Upper lobe of left lung (tissue), 6 donors: Measurements from ENCODE around the gene GPC5. TPM values are rescaled to one million over a fixed set of nuclear protein-coding genes. Genes with fewer than 3 reads are reported as not detected.

ENCODE experiments used
- ATAC-seq, 2 donors: fragments of 200-7000 bp; cut with Tn5 transposase; one replicate each; pipeline ENCODE4 v1.9.1; 2022; ENCODE audit warnings: mild to moderate bottlenecking in 2 of 2, moderate library complexity in 2 of 2; ENCODE audit not compliant: low FRiP score in 2 of 2
- DNase-seq, 2 donors: peaks; one replicate each; pipeline ENCODE4 v3.0.0-alpha.2; 2019 to 2020
- H3K27ac ChIP-seq, 4 donors: fragments of 200-600 bp; sonication (generic); one replicate each; pipeline ENCODE4 v1.5.1; 2016 to 2019
- H3K27me3 ChIP-seq, 4 donors: fragments of 200-600 bp; sonication (generic); one replicate each; pipeline ENCODE4 v1.5.1; 2017 to 2019
- H3K36me3 ChIP-seq, 4 donors: fragments of 200-600 bp; sonication (generic); one replicate each; pipeline ENCODE4 v1.5.1; 2016 to 2019
- H3K4me1 ChIP-seq, 4 donors: fragments of 200-600 bp; sonication (generic); one replicate each; pipeline ENCODE4 v1.5.1; 2018 to 2019
- H3K4me3 ChIP-seq, 4 donors: fragments of 200-600 bp; sonication (generic); one replicate each; pipeline ENCODE4 v1.5.1; 2017 to 2019; ENCODE audit warnings: mild to moderate bottlenecking in 2 of 4, moderate library complexity in 1 of 4
- H3K9me3 ChIP-seq, 4 donors: fragments of 200-600 bp; sonication (generic); one replicate each; pipeline ENCODE4 v1.5.1; 2018 to 2019
- EP300 ChIP-seq, 4 donors: sonication (generic); formaldehyde crosslinking; IDR thresholded peaks; one replicate each; pipeline ENCODE4 v1.5.1; 2017; ENCODE audit warnings: antibody characterized with exemption in 4 of 4, control low read depth in 2 of 4
- POLR2A ChIP-seq, 4 donors: fragments of 450-650 bp; IDR thresholded peaks; one replicate each; pipeline ENCODE4 v1.5.1; 2016 to 2017; ENCODE audit warnings: antibody characterized with exemption in 4 of 4, mild to moderate bottlenecking in 2 of 4
- POLR2AphosphoS5 ChIP-seq, 2 donors: sonication (generic); formaldehyde crosslinking; IDR thresholded peaks; one replicate each; pipeline ENCODE4 v1.5.1; 2017; ENCODE audit warnings: antibody characterized with exemption in 2 of 2
- WGBS, 2 donors: methylation state at CpG; one replicate each; pipeline ENCODE4 v1.1.5; 2017 to 2018; 5-methylcytosine and 5-hydroxymethylcytosine counted together
- total RNA-seq, 6 donors: library from RNA; depleted of rRNA in 4 of 6; stranded (reverse); fragments of >200 nt in 4 of 6; gene quantifications; one replicate each; pipeline versions ENCODE4 v1.1.0 to v1.2.1, GENCODE V29; 2016 to 2021
- TF ChIP-seq, protein P1 (sequence below), 6 experiments: fragments of 450-650 bp in 4 of 6; fragments of 200-600 bp in 2 of 6; sonication (generic) in 2 of 6; IDR thresholded peaks; one replicate each; pipeline ENCODE4 v1.5.1; 2016 to 2019; ENCODE audit warnings: antibody characterized with exemption in 6 of 6
- donor health status: DM: no; HTN: no; CAD: no; lungs with moderate emphysema.
- donor health status: DM: no; HTN: yes; CAD: no; lungs with severe emphysema.

The GPC5 gene
- total RNA-seq, 6 donors from 2014 or later: 7.6 to 51.4 (median 12.8) TPM

- peak overlapping the region in 3 of 4 donors; percentile 26 to 49 (median 42) for H3K4me3 ChIP-seq
- TF ChIP-seq, protein P1, sequence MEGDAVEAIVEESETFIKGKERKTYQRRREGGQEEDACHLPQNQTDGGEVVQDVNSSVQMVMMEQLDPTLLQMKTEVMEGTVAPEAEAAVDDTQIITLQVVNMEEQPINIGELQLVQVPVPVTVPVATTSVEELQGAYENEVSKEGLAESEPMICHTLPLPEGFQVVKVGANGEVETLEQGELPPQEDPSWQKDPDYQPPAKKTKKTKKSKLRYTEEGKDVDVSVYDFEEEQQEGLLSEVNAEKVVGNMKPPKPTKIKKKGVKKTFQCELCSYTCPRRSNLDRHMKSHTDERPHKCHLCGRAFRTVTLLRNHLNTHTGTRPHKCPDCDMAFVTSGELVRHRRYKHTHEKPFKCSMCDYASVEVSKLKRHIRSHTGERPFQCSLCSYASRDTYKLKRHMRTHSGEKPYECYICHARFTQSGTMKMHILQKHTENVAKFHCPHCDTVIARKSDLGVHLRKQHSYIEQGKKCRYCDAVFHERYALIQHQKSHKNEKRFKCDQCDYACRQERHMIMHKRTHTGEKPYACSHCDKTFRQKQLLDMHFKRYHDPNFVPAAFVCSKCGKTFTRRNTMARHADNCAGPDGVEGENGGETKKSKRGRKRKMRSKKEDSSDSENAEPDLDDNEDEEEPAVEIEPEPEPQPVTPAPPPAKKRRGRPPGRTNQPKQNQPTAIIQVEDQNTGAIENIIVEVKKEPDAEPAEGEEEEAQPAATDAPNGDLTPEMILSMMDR (IDR thresholded peaks at IDR 0.05): no peak
- TF ChIP-seq EP300 (IDR thresholded peaks at IDR 0.05): no peak
- no peak for TF ChIP-seq POLR2AphosphoS5 (IDR thresholded peaks at IDR 0.05)
- no peak for TF ChIP-seq POLR2A (IDR thresholded peaks at IDR 0.05)
- DNase-seq (no peak), ATAC-seq (peak in 1 of 2 donors; percentile 70)
- 29 to 31% methylated on average over 4 of the region's 4 CpGs for WGBS, 2 donors
- H3K27ac ChIP-seq: peak overlapping the region in 3 of 4 donors; percentile 50 to 63 (median 60)
- no peaks in the 10 kb centered on the region for H3K9me3 ChIP-seq
- H3K27me3 ChIP-seq: no peaks in the 10 kb centered on the region
- H3K4me1 ChIP-seq: no peaks in the 10 kb centered on the region
- H3K36me3 ChIP-seq: no peaks in the 10 kb centered on the region
These were observed 1407.8 kb downstream of the GPC5 start for GRCh38 chr13:92806215-92806614.

- Histone ChIP-seq H3K4me1 (no peaks in the 10 kb centered on the region), H3K9me3 (no peaks in the 10 kb centered on the region), H3K4me3 (no peak overlapping the region), H3K27me3 (no peaks in the 10 kb centered on the region), H3K27ac (no peak overlapping the region), H3K36me3 (no peaks in the 10 kb centered on the region)
- 41 to 53% methylated on average over 3 of the region's 3 CpGs for WGBS, 2 donors
- ATAC-seq (peak in 1 of 2 donors; percentile 19), DNase-seq (no peak)
- TF ChIP-seq POLR2A (IDR thresholded peaks at IDR 0.05) (no peak), EP300 (IDR thresholded peaks at IDR 0.05) (no peak), POLR2AphosphoS5 (IDR thresholded peaks at IDR 0.05) (no peak)
- TF ChIP-seq, protein P1 (IDR thresholded peaks at IDR 0.05): no peak
These were observed 1408.9 kb downstream of the GPC5 start for GRCh38 chr13:92807353-92807752.

- Histone ChIP-seq H3K9me3 (no peaks in the 10 kb centered on the region), H3K4me1 (no peaks in the 10 kb centered on the region), H3K27ac (no peak overlapping the region), H3K27me3 (no peaks in the 10 kb centered on the region), H3K4me3 (no peak overlapping the region), H3K36me3 (no peaks in the 10 kb centered on the region)
- ATAC-seq (no peak), DNase-seq (no peak)
- 66 to 76% methylated on average over 2 of the region's 2 CpGs for WGBS, 2 donors
- TF ChIP-seq EP300 (IDR thresholded peaks at IDR 0.05): no peak
- TF ChIP-seq POLR2AphosphoS5 (IDR thresholded peaks at IDR 0.05): no peak
- TF ChIP-seq, protein P1 (IDR thresholded peaks at IDR 0.05): no peak
- no peak for TF ChIP-seq POLR2A (IDR thresholded peaks at IDR 0.05)
These were observed 1409.5 kb downstream of the GPC5 start for GRCh38 chr13:92807966-92808365.

GRCh38 chr13:92821324-92821723 lies 1422.9 kb downstream of the GPC5 start:
- ATAC-seq (no peak), DNase-seq (no peak)
- H3K4me1 ChIP-seq: no peaks in the 10 kb centered on the region
- no peaks in the 10 kb centered on the region for H3K36me3 ChIP-seq
- no peak overlapping the region for H3K27ac ChIP-seq
- 59 to 66% methylated on average over 2 of the region's 2 CpGs for WGBS, 2 donors
- H3K9me3 ChIP-seq: no peaks in the 10 kb centered on the region
- H3K27me3 ChIP-seq: no peaks in the 10 kb centered on the region
- H3K4me3 ChIP-seq: no peak overlapping the region
- no peak for TF ChIP-seq POLR2AphosphoS5 (IDR thresholded peaks at IDR 0.05)
- no peak for TF ChIP-seq EP300 (IDR thresholded peaks at IDR 0.05)
- TF ChIP-seq POLR2A (IDR thresholded peaks at IDR 0.05): no peak
- TF ChIP-seq, protein P1 (IDR thresholded peaks at IDR 0.05): no peak

DNA sequence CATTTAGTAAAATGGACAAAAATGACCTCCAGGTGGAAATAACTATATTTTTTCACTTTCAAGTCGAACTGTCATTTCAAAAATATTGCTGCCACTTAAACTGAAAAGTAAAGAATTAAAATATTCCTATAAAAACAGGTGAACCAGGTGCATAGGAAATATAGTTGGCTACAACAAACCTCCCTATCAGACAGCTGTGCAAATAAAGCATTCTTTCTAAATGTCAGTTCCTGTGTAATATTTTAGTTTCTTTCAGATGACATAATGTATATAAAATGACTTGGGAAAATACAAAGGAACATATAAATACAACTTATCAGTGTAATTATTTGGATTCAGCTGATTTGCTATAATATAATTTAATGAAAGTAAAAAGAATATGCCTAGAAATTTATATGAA lies 1424.6 kb downstream of the GPC5 start:
- whole genome bisulfite sequencing, 2 donors: 47 to 51% methylated on average over 1 of the region's 1 CpG
- no peak for DNase-seq
- no peaks in the 10 kb centered on the region for H3K36me3 ChIP-seq
- TF ChIP-seq, protein P1 (IDR thresholded peaks at IDR 0.05): no peak
- TF ChIP-seq POLR2A (IDR thresholded peaks at IDR 0.05) (no peak), EP300 (IDR thresholded peaks at IDR 0.05) (no peak)
- no peaks in the 10 kb centered on the region for H3K4me1 ChIP-seq
- no peak overlapping the region for H3K27ac ChIP-seq
- H3K27me3 ChIP-seq: no peaks in the 10 kb centered on the region
- H3K4me3 ChIP-seq: no peak overlapping the region
- no peak for ATAC-seq
- H3K9me3 ChIP-seq: no peaks in the 10 kb centered on the region
